ENCODE data around the gene FOXO3. TPM values are rescaled to one million over a fixed set of nuclear protein-coding genes. Genes with fewer than 3 reads are reported as not detected.

FOXO3 gene
- total RNA-seq, 2 donors from 2014 or later, result 33.4 to 61.7 TPM

- H3K4me1 ChIP-seq, result no peaks in the 10 kb centered on the region
- DNase-seq, result no peak
- H3K36me3 ChIP-seq, result no peaks in the 10 kb centered on the region
- no peak overlapping the region for H3K4me3 ChIP-seq
- H3K27ac ChIP-seq, result no peak overlapping the region
- TF ChIP-seq CTCF (IDR thresholded peaks at IDR 0.05), result no peak
- H3K9me3 ChIP-seq, result no peaks in the 10 kb centered on the region
- no peaks in the 10 kb centered on the region for H3K27me3 ChIP-seq
- no peak overlapping the region for H3K9ac ChIP-seq (ENCODE audit: low read depth in 2 of 2, low read length in 2 of 2)
- intact Hi-C loops (cut with DNase I), result no loop called here
Measured at GRCh38 chr6:108612852-108613251, 52.1 kb downstream of the FOXO3 start.

DNA sequence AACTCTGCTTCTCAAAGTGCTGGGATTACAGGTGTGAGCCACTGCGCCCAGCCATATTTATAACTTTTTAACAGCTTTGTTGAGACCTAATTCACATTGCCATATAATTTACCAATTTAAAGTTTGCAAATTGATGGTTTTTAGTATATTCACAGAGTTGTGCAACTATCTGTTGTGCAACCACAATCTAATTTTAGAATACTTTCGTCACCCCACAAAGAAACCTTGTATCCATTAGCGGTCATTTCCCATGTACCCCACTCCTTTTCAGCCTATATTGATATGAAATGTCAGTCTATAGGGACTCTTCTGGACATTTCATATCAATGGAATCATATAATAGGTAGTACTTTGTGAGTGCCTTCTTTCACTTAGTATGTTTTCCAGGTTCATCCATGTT is 55.8 kb downstream of the FOXO3 start:
- no peak for TF ChIP-seq CTCF (IDR thresholded peaks at IDR 0.05)
- Histone ChIP-seq H3K27ac (no peak overlapping the region), H3K4me1 (no peaks in the 10 kb centered on the region)

GRCh38 chr6:108616973-108617372 is 56.3 kb downstream of the FOXO3 start:
- Histone ChIP-seq H3K9me3 (no peaks in the 10 kb centered on the region), H3K4me3 (no peak overlapping the region), H3K9ac (ENCODE audit: low read depth in 2 of 2, low read length in 2 of 2) (no peak overlapping the region), H3K36me3 (no peaks in the 10 kb centered on the region), H3K4me1 (no peaks in the 10 kb centered on the region), H3K27me3 (no peaks in the 10 kb centered on the region), H3K27ac (no peak overlapping the region)
- intact Hi-C loops (cut with DNase I), result no loop called here
- no peak for DNase-seq
- TF ChIP-seq CTCF (IDR thresholded peaks at IDR 0.05), result no peak

More for the DNA sequence above, 55.8 kb downstream of the FOXO3 start:
- no peaks in the 10 kb centered on the region for H3K36me3 ChIP-seq
- H3K9me3 ChIP-seq, result no peaks in the 10 kb centered on the region
- no peak overlapping the region for H3K4me3 ChIP-seq
- H3K27me3 ChIP-seq, result no peaks in the 10 kb centered on the region
- intact Hi-C loops (cut with DNase I), result no loop called here
- H3K9ac ChIP-seq (ENCODE audit: low read depth in 2 of 2, low read length in 2 of 2), result no peak overlapping the region
- no peak for DNase-seq

DNA sequence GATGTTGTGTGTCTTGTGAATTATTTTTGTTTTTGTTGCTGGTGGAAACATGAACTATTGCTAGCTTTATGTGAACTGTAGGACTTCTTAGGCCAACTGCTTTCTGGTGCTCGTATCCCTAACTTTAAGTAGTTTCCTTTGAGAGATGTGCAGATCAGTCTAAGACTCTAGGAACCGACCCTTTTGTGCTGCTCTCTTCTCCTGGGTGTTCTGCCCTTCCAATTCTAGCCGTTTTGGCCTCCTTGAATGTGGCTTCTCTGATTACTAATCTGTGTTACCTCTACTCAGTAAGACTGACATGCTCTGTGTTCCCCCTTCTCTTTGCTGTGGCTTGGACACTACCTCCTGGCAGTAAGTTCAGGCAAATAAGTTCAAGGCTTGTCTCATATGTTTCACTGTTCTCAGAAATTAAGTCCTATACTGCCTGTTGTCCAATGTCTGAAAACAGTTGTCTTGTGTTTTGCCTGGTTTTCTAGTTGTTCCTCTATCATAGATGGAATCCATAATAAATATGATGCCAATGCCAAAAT is 58.0 kb downstream of the FOXO3 start:
- Histone ChIP-seq H3K9ac (ENCODE audit: low read depth in 2 of 2, low read length in 2 of 2) (no peak overlapping the region), H3K36me3 (no peaks in the 10 kb centered on the region), H3K4me1 (no peaks in the 10 kb centered on the region), H3K9me3 (no peaks in the 10 kb centered on the region), H3K27ac (no peak overlapping the region), H3K27me3 (no peaks in the 10 kb centered on the region), H3K4me3 (no peak overlapping the region)
- TF ChIP-seq CTCF (IDR thresholded peaks at IDR 0.05), result no peak
- no peak for DNase-seq
- intact Hi-C loops (cut with DNase I), result no loop called here

DNA sequence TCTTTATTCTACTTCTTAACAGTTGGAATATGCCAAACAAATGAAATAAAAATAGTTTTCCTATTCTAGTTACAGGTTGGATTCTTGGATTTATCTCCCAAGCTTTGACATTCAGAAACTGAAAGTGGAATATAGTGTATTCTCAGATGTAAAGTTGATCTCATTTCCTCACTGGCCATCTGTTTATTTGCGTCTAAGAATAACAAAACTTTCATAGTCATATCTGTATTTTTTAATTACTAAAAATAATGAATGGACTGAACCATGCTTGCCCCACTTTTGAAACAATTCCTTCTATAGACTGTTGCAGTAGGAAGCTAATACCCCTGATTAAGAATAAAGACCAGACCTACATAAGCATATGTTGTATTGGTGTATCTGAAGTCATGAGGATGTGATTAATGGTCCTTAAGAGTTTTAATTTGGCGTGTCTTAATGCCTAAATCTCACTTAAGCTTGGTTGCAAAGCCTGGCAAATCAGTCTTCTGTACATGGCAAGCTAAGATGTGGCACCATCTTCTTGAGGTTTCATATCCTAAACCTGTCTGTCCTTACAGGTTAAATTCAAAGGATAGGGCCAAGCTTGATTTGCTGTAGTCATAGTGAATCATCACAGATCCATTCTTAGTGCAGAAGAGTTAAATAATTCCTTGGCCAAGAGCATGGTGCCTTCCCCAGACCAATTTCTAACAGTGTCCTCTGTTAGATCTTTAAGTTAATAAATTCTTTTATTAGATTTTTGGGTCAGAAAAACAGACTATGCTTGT is 58.9 kb downstream of the FOXO3 start:
- no peaks in the 10 kb centered on the region for H3K36me3 ChIP-seq
- no peaks in the 10 kb centered on the region for H3K27me3 ChIP-seq
- no peaks in the 10 kb centered on the region for H3K4me1 ChIP-seq
- H3K9ac ChIP-seq (ENCODE audit: low read depth in 2 of 2, low read length in 2 of 2), result no peak overlapping the region
- H3K4me3 ChIP-seq, result no peak overlapping the region
- H3K9me3 ChIP-seq, result no peaks in the 10 kb centered on the region
- H3K27ac ChIP-seq, result no peak overlapping the region
- intact Hi-C loops (cut with DNase I), result no loop called here
- TF ChIP-seq CTCF (IDR thresholded peaks at IDR 0.05), result no peak
- no peak for DNase-seq
